Measurements from ENCODE around the gene PWWP3B.
"Not testable (repeated sequence)": the region's sequence is repeated elsewhere in the genome, so short reads cannot be mapped to it uniquely, and the experiment has no call there.

PWWP3B gene

GRCh38 chrX:106168107-106168506 is at the start of gene PWWP3B:
TSS of gene PWWP3B (plus strand) at chrX:106168305. CDS start at chrX:106205433, 37,128 bp downstream.
- peak; percentile 74 for DNase-seq

GRCh38 chrX:106139048-106139447 is 29.1 kb upstream of the PWWP3B start:
- DNase-seq, result no peak

GRCh38 chrX:106144755-106145639 is 23.1 kb upstream of the PWWP3B start:
- no peak for DNase-seq

DNA sequence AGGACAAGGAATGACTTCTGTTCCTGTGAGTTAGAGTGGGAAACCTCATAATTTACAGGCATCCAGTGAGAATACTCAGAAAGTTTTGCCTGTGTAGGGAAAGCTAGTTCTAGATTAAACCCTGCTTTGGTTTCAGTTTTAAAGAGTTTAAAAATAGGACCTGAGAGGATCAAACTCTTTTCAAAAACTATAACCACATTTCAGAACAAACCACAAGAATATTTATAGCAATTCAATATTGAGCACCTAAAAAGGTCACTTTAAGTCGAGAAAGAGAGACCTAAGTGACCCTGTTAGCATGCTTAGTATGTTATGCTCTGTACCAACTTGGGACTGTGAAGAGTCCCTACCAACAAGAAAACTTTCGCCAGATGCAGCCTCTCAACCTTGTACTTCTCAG is 17.4 kb upstream of the PWWP3B start:
- no peak for DNase-seq

DNA sequence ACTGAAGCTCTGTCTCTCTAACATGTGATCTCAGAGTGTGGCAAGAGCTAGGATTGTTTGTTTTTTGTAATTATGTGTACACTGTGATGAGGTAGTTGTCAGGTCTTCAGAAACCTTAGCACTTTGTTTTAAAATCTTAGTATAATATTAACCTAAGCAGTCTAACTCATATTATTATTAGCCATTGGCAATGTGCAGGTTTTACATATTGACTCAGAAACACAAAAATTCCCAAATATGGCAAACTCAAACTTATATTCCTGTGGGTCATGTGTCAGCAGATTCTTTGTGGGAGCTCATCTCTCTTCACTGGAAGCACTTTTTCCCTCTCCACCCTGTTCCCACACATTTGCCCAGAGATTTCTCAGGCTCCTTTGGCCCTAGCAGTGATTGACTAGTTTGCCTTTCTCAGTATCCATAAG is 8.2 kb upstream of the PWWP3B start:
- DNase-seq, result no peak

GRCh38 chrX:106170318-106170717 is 2.2 kb downstream of the PWWP3B start:
- peak; percentile 54 for DNase-seq

DNA sequence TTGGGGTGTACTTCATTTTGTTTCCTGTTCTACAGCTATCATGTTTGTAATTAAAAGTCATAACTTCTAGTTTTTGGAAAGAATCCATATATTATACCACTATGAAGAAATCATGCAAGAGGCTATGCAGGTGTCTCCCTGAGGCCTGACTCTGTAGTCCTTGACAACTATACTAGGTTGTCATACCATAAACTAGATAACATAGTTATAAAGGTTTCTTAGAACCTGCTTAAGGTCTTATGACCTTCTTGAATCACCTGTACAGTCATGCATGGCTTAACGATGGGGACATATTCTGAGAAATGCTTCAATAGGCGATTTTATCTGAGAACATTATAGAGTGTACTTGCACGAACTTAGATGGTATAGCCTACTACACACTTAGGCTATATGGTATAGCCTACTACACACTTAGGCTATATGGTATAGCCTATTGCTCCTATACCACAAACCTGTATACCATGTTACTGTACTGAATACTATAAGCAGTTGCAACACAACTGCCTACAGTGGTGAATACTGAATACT is 3.3 kb downstream of the PWWP3B start:
- no peak for DNase-seq

DNA sequence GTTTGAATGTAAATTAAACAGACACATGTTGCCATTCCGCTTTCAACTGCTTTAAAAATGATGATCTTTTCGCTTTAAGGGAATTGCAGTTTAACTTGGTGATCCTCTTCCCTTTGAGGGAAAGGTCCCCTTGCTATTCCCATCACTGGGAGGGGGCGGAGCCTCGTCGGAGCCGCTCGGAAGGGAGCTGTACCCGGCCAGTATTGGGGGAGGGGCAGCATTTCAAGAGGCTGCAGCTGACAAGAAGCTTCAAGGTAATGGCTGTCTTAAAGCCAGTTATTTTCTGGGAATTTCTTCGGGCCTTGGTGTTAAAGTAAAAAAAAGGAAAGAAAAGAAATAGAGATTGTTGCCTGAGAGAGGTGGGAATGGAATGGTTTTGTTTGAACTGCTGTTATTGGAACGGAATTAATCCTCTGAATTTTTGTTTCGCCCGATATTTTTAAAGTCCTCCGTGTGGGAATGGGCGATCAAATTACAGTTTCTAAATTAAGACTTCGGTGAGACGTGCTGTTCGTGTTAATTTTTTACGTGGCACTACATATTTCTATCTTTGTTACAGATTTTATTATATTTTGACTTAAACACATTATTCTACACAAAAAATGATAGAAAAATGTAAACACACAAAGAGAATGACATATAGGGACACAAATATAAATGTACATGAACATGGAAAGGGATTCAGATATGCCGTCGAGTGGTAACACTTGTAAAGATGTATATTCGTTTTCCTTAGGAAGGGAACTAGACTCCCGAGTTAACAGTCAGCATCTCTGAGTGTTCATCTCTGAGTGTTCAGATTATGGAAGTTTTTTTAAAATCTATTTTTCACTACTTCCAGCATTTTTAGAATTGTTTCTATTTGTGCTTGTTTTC is 9.2 kb downstream of the PWWP3B start:
- peak; percentile 92 for DNase-seq

- DNase-seq, result no peak
Observed at GRCh38 chrX:106177982-106178321, 9.8 kb downstream of the PWWP3B start.

- no peak for DNase-seq
Observed at GRCh38 chrX:106178826-106179225, 10.7 kb downstream of the PWWP3B start.

DNA sequence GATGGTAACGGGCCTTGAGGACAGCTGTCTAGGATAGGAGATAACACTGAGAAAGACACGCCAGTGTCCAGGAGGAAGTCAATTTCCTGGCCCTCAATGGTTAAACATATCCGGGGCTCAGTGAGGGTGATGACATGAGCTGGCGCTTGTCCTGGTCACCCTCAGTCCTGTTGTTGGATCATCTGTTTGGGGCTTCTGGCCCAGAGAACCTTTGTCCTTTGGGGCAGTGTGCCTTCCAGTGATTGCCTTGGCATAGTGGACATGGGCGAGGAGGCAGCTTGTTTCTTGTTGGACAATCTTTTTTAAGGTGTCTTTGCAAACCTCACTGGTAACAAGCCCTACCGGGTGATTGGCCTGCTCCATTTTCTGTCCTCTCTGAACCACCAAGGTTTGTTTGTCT is 15.6 kb downstream of the PWWP3B start:
- not testable (repeated sequence) for DNase-seq

DNA sequence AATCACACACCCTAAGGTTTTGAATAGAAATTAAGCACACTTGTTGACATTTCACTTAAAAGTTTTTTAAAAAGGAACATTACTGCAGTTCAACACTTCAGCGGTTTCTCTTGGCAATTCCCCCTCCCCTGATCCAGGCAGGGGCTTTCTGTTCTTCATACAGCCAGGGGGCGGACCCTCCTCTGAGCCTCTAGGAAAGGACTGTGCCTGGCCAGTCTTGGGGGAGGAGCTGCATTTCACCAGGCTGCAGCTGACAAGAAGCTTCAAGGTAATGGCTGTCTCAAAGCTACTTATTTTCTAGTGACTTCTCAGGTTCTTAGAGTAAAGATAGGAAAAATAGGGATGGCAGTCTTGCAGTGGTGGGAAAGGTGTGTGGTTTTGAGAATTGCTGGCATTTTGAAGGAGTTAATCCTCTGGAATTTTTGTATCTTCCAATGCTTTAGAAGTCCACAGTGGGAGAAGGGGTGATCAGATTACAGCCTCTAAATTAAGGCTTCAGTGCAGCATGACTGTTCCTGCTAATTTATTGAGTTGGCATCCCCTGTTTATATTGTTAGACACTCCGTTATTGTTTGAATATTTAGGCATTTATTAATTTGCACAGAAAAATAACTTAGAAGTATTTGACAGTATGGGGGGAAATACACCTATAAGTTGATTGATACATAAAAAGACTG is 33.5 kb downstream of the PWWP3B start:
- DNase-seq, result peak; percentile 24

DNA sequence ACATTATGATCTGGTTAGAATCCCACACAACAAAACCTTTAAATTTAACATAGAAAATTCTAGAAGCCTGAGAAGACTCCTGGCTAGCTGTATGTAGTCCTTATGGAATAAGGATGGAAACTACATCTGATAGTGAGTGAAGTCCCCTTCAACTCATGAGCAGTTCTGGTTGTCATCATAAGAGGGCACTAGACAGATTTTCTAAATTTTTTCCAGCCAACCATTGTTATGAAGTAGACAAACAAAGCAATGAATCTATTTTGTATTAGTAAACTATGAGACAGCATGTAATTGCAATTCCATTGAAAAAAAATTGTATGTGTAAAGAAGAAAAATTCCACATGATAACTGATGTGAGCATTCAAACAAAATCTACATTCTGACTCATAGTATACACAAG is 35.2 kb downstream of the PWWP3B start:
- DNase-seq, result no peak

DNA sequence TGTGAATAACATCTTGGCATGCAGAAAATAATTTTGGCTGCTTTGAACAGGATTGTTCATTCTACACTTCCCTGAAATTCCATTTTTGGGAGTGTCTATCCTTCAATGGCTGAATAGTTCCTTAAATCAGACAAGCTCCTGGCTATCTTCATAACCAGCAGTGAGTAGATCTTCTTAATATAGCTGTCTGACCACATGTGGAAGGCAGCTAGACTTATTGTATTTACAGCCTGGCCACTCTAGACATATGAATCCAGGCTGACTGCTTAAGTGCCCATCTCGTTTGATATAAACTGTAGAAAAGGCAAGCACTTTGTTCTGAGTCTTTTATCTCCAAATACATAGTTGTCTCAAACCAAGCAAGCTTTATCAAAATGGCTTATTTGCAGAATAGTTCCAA is 40.0 kb downstream of the PWWP3B start:
- no peak for DNase-seq
